A673 (cell line): ENCODE measurements around the gene IRX4.

Experiments used
- CTCF ChIP-seq: fragments of 300-800, 200-600 bp; sonication (generic); conservative IDR thresholded peaks from 2 replicates; pipeline ENCODE4 v1.5.1; 2017; ENCODE audit warnings: low read depth, mild to moderate bottlenecking, antibody characterized with exemption, low read length, moderate library complexity, mixed read lengths
- EZH2 ChIP-seq: fragments of 200-600 bp; sonication (generic); IDR thresholded peaks from 2 replicates; pipeline ENCODE4 v1.6.1; 2017; ENCODE audit warnings: borderline replicate concordance, low read depth, mild to moderate bottlenecking, mixed read lengths, antibody characterized with exemption, low read length; ENCODE audit not compliant: poor library complexity, severe bottlenecking

GRCh38 chr5:1916041-1917001 is 33.6 kb upstream of the IRX4 start:
- no peak for TF ChIP-seq CTCF
- no peak for TF ChIP-seq EZH2
